Keratinocyte (primary cell): Measurements from ENCODE around the gene MYOZ2. TPM values are rescaled to one million over a fixed set of nuclear protein-coding genes. Genes with fewer than 3 reads are reported as not detected.

Experiments used
- DNase-seq: peaks from one replicate; pipeline ENCODE4 v3.0.0-alpha.2; 2011; ENCODE audit warnings: low read depth, missing footprints, low spot score
- FAIRE-seq: peaks from 2 replicates; lab custom pipeline; 2011; peaks lifted over from hg19 to GRCh38; lab: Jason Lieb, UNC
- H2AFZ ChIP-seq: 2 replicates; pipeline ENCODE4 v1.6.0; 2012; ENCODE audit warnings: low read length, control low read depth, inconsistent platforms; ENCODE audit not compliant: control insufficient read depth
- H3K27ac ChIP-seq: 2 replicates; pipeline ENCODE4 v1.5.1; 2011; ENCODE audit warnings: low read length; ENCODE audit not compliant: control insufficient read depth, insufficient read depth
- H3K27me3 ChIP-seq: 3 replicates; pipeline ENCODE4 v1.6.0; 2011; ENCODE audit warnings: low read length; ENCODE audit not compliant: control insufficient read depth, insufficient read depth; ENCODE audit errors: extremely low read depth
- H3K36me3 ChIP-seq, 2 experiments: 2 replicates in 1 of 2; 3 replicates in 1 of 2; pipeline ENCODE4 v1.5.1; 2011; ENCODE audit warnings: low read length in 2 of 2, mild to moderate bottlenecking in 1 of 2; ENCODE audit not compliant: control insufficient read depth in 2 of 2, insufficient read depth in 2 of 2; ENCODE audit errors: extremely low read depth in 1 of 2
- H3K4me1 ChIP-seq: 3 replicates; pipeline ENCODE4 v1.5.1; 2011; ENCODE audit warnings: low read length; ENCODE audit not compliant: control insufficient read depth, insufficient read depth; ENCODE audit errors: extremely low read depth
- H3K4me2 ChIP-seq: 3 replicates; pipeline ENCODE4 v1.6.0; 2011; ENCODE audit warnings: low read depth, low read length; ENCODE audit not compliant: control insufficient read depth, insufficient read depth; ENCODE audit errors: extremely low read depth
- H3K4me3 ChIP-seq, 3 experiments: fragments of 200-600 bp in 1 of 3; sonication (generic) in 1 of 3; 2 replicates in 2 of 3; 3 replicates in 1 of 3; pipeline ENCODE4 v1.5.1; 2011 to 2016; ENCODE audit warnings: low read length in 3 of 3, mild to moderate bottlenecking in 3 of 3, control low read depth in 2 of 3, inconsistent platforms in 1 of 3, low read depth in 1 of 3, mixed read lengths in 1 of 3, mixed run types in 1 of 3, moderate library complexity in 1 of 3; ENCODE audit not compliant: control insufficient read depth in 2 of 3, insufficient read depth in 2 of 3; ENCODE audit errors: extremely low read depth in 1 of 3
- H3K79me2 ChIP-seq: 2 replicates; pipeline ENCODE4 v1.6.0; 2012; ENCODE audit warnings: low read length; ENCODE audit not compliant: control insufficient read depth, insufficient read depth
- H3K9ac ChIP-seq: 3 replicates; pipeline ENCODE4 v1.6.0; 2011; ENCODE audit warnings: low read length; ENCODE audit not compliant: control insufficient read depth, insufficient read depth; ENCODE audit errors: extremely low read depth
- H3K9me1 ChIP-seq: 3 replicates; pipeline ENCODE4 v1.6.0; 2011; ENCODE audit warnings: low read length; ENCODE audit not compliant: control insufficient read depth, insufficient read depth; ENCODE audit errors: extremely low read depth
- H3K9me3 ChIP-seq: 2 replicates; pipeline ENCODE4 v1.5.1; 2012; ENCODE audit warnings: low read depth, low read length; ENCODE audit not compliant: control insufficient read depth
- H4K20me1 ChIP-seq: 3 replicates; pipeline ENCODE4 v1.6.0; 2011; ENCODE audit warnings: low read length; ENCODE audit not compliant: control insufficient read depth, insufficient read depth; ENCODE audit errors: extremely low read depth
- CTCF ChIP-seq, 3 experiments: IDR thresholded peaks in 1 of 3; conservative IDR thresholded peaks in 1 of 3; optimal IDR thresholded peaks in 1 of 3; 2 replicates in 2 of 3; 3 replicates in 1 of 3; pipeline versions ENCODE3 to v1.5.1; 2011; ENCODE audit warnings: low read length in 3 of 3, mild to moderate bottlenecking in 3 of 3, moderate library complexity in 2 of 3, control low read depth in 1 of 3, inconsistent platforms in 1 of 3; ENCODE audit not compliant: insufficient read depth in 2 of 3; ENCODE audit errors: extremely low read depth in 1 of 3
- EZH2 ChIP-seq: IDR thresholded peaks from one replicate; pipeline ENCODE4 v1.6.1; 2012; ENCODE audit warnings: inconsistent platforms, mild to moderate bottlenecking, low read length, moderate library complexity
- dilution Hi-C: fragments of 300-500 bp; cut with MboI; formaldehyde crosslinking; loops from one replicate; pipeline ENCODE4 v1.7.0; 2020; ENCODE audit warnings: low sequenced_read_pairs; ENCODE audit not compliant: extremely low pct_ligation_motif_present
- polyA plus RNA-seq, 5 experiments: library from polyadenylated mRNA; depleted of rRNA in 3 of 5; stranded (reverse) in 3 of 5; stranded (forward) in 1 of 5; unstranded in 1 of 5; fragments of >200 nt; gene quantifications; 1 replicate in 1 of 5; 2 replicates in 3 of 5; 3 replicates in 1 of 5; pipeline versions ENCODE4 v1.2.1 to v1.2.3, GENCODE V29; 2011 to 2012; ENCODE audit warnings: missing spikeins in 2 of 5, low read depth in 1 of 5, low replicate concordance in 1 of 5

The MYOZ2 gene
- polyA plus RNA-seq, 1 donor (not counting 4 experiments of a cell fraction or from before 2014, with no cell fraction given), result not detected

GRCh38 chr4:119165767-119166166 lies 30.1 kb downstream of the MYOZ2 start:
- Histone ChIP-seq H3K27ac (no peak overlapping the region), H3K4me3 (no peak overlapping the region), H3K4me2 (no peak overlapping the region), H3K9me3 (no peaks in the 10 kb centered on the region), H3K36me3 (no peaks in the 10 kb centered on the region), H3K4me1 (no peaks in the 10 kb centered on the region), H3K9ac (no peak overlapping the region), H3K9me1 (no peaks in the 10 kb centered on the region), H3K27me3 (no peaks in the 10 kb centered on the region), H4K20me1 (no peaks in the 10 kb centered on the region), H3K79me2 (no peaks in the 10 kb centered on the region), H2AFZ (no peak overlapping the region)
- FAIRE-seq (no peak), DNase-seq (no peak)
- TF ChIP-seq EZH2 (no peak), CTCF (optimal IDR thresholded peaks at IDR 0.05 in 1 of 3, IDR thresholded peaks at IDR 0.05 in 1 of 3, conservative IDR thresholded peaks at IDR 0.05 in 1 of 3; ENCODE audit: extremely low read depth in 1 of 3, insufficient read depth in 2 of 3, low read length in 3 of 3) (no peak)
- dilution Hi-C loops, result no loop called here

- dilution Hi-C loops, result no loop called here
- FAIRE-seq, result no peak
- no peak for DNase-seq
These were observed 34.6 kb downstream of the MYOZ2 start for GRCh38 chr4:119170195-119170594.

More at GRCh38 chr4:119170195-119170594, 34.6 kb downstream of the MYOZ2 start:
- peaks cover 6% of the 10 kb centered on the region for H3K4me1 ChIP-seq
- H3K9me1 ChIP-seq, result no peaks in the 10 kb centered on the region
- no peaks in the 10 kb centered on the region for H3K27me3 ChIP-seq
- H3K4me3 ChIP-seq, result no peak overlapping the region
- no peak overlapping the region for H3K4me2 ChIP-seq
- no peaks in the 10 kb centered on the region for H4K20me1 ChIP-seq
- no peaks in the 10 kb centered on the region for H3K9me3 ChIP-seq
- no peaks in the 10 kb centered on the region for H3K79me2 ChIP-seq
- H2AFZ ChIP-seq, result no peak overlapping the region
- H3K36me3 ChIP-seq, result no peaks in the 10 kb centered on the region
- H3K9ac ChIP-seq, result no peak overlapping the region
- no peak overlapping the region for H3K27ac ChIP-seq
- TF ChIP-seq CTCF (optimal IDR thresholded peaks at IDR 0.05 in 1 of 3, IDR thresholded peaks at IDR 0.05 in 1 of 3, conservative IDR thresholded peaks at IDR 0.05 in 1 of 3; ENCODE audit: extremely low read depth in 1 of 3, insufficient read depth in 2 of 3, low read length in 3 of 3) (no peak), EZH2 (no peak)
